HG02981 (cell line): ENCODE measurements around the gene SCYL1.

Source experiments
- ATAC-seq: cut with Tn5 transposase; IDR thresholded peaks from one replicate; pipeline ENCODE4 v1.9.1; 2021; ENCODE audit warnings: mild to moderate bottlenecking, moderate library complexity; ENCODE audit not compliant: unreplicated experiment

Gene SCYL1

DNA sequence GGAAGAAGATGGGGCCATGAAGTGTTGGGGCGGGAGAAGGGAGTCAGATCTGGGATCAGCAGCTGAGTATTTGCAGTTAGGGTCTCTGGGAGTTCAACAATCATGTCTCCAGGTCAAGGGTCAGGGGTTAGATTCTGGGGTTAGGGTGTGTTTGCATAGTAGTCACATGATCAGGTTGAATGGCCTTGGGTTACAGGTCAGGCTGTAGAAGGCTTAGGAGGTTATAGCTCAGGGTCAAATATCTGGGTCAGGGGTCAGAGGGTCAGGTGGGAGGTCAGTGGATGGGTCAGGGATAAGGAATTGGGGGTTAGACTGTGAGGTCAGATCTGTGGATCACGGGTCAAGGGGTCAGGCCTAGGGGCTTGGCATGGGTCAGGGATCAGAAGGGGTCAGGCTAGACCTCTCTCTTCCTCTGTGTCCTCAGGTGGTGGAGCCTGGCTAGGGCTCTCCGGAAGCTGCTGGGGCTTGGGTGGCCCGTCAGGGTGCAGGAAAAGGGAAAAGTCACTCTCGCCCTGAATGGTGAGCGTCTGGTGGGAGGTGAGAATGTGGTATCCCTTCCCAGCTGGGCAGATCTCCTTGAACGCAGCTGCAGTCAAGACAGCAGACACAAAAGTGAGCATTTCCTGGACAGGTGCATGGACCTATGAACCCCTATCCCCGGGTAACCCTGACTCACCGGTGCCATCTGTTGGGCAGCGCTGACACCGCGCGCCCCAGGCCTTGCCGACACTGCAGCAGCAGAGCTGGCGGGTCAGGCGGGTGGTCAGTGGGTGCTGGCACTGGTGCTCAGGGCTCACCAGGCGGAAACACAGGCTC, 26.9 kb downstream of the SCYL1 start:
- ATAC-seq = no peak

DNA sequence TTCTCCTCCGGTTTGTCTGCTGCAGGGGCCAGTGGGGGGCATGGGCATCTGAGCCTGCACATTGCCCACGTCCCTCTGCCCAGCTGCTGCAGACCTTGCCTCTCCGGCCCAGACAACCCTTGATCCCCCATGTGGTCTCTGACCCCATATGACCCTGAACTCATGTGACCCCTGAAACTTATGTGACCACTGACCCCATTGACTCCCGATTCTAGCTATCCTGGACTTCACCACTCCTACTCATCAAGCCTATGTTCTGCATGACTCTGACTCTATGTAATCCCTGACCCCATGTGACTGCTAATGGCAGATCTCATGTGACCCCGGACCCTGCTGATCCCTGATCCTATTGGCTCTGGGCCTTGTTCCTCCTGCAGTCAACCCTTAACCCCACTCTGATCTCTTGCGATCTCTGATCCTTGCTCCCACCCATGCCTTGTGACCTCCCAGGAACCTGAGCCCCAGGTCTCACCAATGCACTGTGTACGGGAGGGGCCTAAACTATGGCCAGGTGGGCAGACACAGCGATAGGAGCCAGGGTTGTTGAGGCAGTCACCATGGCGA, 27.6 kb downstream of the SCYL1 start:
- no peak for ATAC-seq

DNA sequence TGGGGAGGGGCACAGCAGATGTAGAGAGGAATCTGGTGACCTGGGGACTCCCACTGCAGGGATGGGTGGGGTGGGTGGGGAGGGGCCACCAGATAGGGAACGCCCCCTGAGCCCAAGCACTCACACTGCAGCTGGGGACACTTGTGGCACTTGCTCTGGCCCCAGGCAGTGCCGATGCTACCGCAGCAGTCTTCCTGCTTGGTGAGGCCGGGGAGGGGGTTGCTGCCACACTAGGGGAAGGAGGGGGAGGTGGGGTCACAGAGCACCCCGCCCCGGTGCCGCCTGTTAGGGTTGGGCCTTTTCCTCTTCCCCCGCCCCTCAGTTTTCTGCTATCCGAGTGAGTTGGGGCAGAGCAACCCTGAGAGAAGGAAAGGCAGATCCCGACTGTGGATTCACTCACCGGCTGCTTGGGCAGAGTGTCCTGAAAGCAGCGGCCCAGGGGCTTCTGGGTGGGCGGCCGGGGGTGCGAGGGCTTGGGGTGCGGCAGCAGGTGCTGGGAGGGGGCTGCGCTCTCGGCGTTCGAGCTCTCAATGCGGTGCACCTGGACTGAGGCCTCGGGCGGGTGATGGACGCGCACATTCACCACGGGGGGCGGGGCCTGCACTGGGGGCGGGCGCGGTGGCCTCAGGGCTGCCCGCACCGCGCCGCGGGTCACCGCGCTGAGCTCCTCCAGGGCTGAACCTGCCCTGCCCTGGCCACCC, 28.6 kb downstream of the SCYL1 start:
- ATAC-seq = no peak

DNA sequence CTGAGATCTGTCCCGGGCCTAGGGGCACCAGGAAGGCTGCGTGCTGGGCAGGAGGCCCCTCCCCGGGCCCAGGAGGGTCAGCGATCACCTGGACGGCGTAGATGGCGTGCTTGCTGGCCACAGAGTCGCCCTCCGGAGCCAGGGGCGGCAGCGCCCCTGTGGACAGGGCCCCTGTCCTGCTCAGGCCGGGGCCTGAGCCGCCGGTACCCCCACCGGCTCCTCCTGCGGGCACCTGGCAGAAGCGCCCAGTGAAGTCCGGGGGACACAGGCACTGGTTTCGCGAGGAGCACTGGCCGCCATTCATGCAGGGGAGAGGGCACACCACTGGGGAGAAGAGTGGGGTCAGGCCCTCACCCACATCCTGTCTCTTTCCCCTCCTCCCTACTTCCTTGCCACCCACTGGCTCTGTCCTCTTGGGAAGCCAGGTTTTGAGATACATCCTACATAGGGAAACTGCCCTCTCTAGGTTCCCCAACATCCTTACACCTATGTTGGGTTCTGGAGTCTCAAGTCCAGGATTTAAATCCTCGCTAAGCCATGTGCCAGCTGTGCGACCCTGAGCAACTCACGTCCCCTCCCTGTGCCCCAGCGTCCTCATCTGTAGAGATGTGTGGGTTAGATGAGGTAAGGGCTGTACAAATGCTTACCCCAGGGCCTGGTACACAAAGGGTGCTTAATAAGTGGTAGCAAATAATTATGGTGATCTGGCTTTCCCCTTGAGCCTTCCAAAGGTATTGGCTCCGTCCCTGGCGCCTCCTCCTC, 29.4 kb downstream of the SCYL1 start:
- ATAC-seq = no peak

DNA sequence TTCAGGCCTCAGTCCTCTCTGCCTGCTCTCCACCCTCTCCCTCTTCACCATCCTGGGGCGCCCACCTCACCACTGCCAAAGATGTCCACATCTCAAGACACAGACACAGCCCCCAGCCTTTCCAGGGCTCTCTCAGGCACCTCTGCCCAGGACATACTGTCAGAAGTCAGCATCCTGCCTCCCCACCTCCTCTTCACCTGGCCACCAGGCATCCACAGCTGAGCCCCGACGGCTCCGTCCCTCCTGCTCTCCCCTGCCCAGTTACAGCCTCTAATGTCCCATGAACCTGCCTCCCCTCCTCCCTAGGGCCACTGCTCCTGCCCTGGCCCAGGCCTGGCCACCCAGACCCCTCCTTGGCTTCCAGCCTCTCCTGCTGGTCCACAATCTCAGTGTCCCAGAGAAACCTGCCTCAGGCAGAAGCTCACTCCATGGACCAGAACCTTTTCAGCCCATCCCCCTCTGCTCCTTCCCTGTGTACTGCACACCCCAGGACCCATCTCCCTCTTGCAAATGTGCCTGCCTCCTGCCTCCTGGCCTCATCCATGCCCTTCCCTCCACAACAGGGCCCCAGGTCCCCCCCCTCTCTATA, 30.1 kb downstream of the SCYL1 start:
- no peak for ATAC-seq

DNA sequence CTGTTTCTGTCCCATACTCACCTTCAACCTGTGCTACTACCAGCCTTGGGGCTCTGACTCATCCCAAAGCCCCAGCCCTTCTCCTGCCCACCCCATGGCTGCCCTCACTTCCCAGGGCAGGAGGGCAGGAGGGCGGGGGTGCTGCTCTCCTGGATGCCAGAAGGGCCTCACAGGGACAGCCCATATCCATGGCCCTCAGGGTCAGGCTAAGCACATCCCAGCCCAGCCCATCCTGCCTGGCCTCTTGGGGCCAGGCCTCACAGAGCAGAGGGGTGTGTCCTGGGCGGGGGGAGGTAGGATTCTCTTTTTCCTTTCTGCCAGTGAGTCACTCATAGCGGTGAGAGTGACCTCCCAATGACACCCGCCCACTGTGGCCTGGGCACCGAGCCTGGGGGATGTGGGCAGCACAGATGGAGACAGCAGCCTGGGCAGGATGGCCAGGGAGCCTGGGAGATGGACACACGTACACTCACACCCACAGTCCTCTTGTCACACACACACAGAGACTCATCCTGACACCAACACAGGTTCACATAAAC, 30.9 kb downstream of the SCYL1 start:
- no peak for ATAC-seq

DNA sequence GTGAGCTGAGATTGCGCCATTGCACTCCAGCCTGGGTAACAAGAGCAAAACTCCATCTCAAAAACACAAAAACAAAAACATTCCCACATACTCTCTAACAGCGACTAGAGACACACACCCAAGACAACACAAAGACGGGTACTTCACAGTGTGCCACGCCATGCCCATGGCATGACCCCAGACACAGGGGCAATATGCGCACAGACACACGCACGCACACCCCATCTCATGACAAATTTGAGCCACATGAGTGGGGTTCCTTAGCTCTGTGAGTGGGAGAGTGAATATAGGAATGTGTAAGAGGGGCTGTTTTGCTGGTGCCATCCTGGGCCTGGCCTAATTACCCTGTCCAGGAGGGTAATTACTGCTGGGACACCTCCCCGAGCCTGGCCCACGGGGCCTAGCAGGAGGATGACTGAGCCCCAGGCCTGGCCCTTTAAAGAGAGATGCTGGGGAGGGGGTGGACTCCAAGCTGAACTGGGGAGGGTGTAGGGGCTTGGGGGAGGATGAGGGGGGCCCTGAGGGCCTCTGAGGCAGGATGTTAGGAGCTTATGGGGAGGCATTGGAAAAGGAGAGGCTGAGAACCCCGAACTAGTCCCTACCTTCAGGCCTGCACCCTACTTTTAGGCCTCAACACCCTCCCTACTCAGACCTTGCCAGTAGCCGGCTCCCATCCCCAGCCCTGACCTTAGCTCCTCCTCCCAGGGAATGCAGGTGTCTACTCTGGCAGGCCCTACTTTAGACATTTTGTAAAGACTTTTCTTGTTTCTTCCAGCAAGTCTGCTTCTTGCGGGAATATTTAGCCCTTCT, 31.8 kb downstream of the SCYL1 start:
- ATAC-seq = no peak

DNA sequence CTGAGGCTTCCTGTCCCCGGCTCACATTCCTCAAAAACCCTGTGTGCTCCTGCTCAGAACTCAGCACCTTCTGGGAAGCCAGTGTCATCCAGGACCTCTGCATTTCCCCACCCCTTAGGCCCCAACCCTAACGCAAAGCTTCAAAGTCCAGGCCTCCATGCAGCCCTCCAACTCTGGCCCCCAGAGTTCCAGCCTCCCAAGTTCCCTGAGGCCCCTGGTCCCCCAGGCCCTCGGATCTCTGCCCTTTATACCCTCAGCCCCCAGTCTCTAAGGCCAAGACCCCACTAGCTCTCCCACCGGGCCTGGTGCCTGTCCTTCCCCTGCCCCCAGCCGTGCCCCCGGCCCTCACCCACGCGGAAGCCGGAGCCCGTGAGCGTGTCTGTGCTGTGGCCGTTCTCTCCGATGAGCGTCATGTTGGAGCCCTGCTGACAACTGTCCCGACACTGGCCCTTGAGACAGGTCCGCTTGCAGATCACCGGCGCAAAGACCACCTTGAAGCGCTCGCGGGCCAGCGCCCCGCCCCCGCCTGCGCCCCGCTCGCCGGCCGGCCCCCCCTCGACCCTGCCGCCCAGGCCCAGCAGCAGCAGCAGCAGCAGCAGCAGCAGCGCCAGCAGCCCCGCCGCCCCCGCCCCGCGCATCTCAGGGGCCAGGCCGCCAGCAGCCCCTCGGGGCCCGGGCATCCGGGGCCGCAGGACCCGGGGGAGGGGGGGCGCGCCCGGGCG, 32.6 kb downstream of the SCYL1 start:
- ATAC-seq = no peak

DNA sequence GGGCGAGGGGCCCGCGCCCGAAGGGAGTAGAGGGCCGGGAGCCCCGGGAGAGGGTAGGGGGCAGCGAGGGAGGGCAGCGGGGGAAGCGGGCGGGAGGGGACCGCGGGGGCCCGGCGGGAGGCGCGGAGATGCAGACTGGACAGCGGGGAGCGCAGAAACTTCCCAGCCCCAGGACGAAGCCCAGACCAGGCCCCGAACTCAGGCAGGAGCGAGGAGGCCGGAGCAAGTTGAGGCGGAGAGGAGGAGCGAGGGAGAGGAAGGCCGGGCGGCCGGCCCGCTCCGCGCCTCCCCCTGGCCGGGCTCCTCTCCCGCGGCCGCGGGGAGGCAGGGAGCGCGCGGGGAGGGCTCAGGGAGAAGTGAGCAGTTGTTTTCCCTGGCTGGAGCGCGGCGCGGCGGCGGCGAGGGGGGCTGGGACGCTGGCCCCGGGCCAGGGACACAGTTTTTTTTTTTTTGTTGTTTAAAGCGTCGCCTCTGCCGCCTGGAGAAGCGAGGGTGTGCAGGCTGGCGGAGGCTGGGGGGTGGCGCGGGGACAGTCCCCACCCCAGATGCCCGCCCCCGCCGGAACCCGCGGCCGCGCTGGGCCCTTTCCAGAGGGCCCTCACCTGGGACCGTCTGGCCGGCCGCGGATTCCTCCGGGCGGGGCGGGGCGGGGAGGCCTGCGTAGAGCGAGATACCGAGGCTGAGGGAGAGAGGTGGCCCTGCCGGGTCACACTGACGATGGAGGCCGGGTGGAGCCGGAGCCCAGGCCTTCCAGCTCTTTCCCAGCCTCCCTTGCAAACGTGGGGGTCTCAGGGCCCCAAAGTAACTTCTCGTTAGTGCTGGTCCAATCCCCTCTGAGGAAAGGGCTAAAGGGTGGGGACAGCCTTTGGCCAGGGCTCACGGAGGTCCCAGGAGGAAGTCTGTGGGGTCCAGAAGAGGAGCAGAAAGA, 33.4 kb downstream of the SCYL1 start, which contains the start of gene LTBP3:
Gene LTBP3 (minus strand): TSS at position 358 of the 928 bp plus-strand sequence. CDS start 400 bp downstream, outside the sequence.
- ATAC-seq = no peak

DNA sequence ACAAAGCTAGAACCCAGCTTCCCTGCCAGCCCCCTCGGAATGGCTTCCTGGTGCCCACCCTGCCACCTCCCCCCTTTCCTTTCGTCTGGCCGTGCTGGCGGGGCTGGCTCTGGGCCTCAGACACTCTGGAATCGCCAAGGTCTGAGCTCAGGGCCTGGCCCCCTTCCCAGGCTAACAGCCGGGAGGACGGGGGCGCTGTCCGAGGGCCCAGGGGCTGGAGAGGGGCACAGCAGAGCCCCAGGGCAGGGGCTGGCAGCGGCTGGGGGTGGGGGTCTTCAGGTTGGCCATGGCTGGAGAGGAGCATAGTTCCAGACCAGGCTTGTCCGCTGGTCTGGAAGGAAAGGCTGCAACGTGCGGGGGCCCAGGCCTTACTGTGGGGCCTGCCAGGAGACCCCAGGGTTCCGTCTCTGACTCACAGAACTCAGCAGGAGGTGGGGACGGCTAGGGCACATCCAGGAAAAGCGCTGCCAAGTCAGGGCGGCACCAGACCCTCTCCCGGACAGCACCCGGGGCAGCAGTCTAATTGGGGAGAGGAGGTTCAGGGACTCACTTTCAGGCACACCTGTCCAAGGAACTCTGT, 34.1 kb downstream of the SCYL1 start:
- no peak for ATAC-seq

DNA sequence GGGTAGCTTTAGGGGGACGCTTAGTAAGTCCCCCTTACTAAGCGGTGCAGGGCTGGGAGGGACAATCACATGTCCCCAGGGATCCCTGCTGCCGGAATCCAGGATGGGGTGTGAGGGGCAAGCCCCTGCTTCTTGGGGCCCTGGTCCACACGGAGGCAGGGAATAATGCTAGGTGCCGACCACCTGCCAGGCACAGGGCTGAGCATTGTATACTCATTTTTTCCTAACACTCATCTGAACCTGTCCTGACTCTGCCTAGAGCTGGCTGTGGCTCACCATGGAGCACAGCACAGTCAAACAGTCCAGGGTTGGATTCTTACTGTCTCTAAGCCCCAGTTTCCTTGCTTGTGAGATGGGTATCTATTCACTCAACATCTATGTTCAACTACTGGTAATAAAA, 34.7 kb downstream of the SCYL1 start:
- no peak for ATAC-seq

DNA sequence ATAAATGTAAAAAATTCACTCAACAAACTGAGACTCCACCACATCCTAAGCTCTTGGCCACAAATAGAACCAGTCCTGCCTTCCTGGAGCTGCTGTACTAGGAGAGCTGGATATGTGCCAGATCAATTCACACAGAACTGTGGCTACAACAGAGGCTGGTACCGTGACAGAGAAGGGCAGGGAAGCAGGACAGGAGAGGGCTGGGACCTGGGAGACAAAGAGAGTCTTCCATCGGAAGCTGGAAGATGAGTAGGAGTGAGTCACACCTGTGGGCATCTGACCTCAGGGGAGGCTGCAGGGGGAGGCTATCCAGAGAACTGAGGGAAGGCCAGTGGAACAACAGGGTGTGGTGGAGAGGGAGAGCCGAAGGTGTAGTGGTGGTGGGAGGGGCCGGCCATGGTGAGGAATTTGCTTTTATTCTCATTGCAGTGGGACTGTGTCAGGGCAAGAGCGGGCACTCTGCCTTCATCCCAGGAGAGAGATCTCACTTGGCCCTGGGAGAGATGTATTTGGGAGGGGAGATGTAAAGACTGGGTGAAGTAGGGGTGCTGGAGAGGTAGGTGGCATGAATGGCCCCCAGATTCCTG, 35.2 kb downstream of the SCYL1 start:
- ATAC-seq = no peak

DNA sequence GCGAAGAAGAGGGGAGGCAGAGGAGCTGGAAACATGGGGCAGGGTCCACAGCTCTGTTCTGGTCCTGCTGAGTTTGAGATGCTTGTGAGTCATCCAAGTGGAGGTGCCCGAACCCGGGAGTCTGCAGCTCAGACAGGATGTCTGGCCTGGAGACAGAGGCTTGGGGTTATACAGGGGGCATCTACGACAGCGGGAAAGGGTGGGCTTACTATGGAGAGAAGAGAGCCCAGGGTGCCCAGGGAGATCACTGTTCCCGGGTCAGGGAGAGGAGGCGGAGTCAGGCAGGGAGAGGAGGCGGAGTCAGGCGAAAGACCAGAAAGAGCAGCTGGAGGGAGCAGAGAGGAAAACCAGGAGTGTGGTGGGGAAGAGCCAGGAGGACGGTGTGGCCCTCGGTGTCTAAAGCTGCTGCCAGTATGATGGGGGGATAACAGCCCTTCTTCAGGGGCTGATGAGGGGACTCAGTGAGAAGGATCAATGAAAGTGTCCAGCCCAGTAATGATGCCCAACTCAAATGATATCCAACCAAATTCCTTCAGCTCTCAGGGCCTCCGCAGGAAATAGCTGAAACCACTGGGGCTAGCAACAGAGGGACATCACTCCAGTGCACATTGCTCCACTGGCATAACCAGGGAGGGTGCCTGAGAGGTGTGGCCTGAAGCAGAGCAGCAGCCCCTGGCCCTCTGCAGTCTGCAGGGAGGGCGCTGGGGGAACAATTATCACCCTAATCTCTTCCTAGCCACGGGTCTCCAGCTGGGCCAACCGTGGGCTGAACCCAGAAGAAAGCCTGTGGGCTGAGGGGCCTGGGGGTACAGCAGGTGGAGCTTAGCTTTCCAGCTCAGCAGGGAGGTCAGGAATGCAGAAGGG, 35.9 kb downstream of the SCYL1 start:
- ATAC-seq = no peak

DNA sequence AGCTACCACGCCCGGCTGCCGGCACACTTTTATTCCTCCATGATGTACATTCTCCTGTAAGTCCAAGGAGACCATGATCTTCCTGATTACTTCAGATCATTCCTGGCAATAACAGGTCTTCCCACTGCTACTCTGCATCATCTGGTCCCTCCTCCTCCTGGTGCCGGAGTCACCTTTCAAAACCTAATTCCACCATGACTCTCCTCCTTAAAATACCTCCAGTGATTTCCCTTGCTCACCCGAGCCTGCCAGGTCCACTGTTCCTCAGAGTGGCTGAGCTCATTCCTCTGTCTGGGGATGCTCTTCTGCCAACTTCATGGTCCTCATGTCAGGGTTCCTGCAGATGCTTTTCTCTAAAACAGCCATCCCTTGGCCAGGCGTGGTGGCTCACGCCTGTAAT, 37.1 kb downstream of the SCYL1 start:
- ATAC-seq = no peak

DNA sequence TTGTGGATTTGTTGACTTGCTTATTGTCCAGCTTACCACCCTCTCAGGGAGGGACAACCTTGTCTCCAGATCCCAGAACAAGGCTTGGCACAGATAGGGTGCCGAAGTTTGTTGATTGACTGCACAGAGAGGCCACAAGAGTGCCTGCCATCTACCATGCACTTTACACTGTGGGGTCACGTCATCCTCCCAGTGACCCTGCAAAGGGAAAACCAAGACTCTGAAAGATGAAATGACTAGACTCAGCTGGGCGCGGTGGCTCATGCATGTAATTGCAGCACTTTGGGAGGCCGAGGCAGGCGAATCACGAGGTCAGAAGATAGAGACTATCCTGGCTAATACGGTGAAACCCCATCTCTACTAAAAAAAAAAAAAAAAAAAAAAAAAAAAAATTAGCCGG, 37.9 kb downstream of the SCYL1 start:
- no peak for ATAC-seq

DNA sequence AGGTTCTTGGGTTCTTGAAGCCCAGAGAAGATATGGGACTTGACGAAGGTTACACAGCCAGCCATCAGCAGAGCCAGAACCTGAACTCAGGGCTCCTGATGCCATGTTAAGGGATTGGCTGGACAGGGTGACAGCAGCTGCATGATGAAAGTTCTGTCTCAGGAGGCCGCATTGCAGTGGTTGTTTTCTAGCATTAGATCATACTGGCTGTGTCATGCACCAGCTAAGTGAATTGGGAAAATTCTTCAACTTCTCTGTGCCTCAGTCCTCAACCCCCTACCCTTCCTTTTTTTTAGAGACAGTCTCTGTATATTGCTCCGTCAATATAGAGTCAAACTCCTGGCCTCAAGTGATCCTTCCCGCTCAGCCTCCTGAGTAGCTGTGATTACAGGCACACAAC, 38.7 kb downstream of the SCYL1 start:
- ATAC-seq = no peak
